Raji (cell line): ENCODE measurements around the gene SLC13A5.

ENCODE experiments used
- POLR2A ChIP-seq: IDR thresholded peaks from 2 replicates; pipeline ENCODE4 v1.6.1; 2011; ENCODE audit warnings: low read depth, low read length, control low read depth; ENCODE audit not compliant: insufficient read depth

Gene SLC13A5

GRCh38 chr17:6660101-6660500 is 53.1 kb downstream of the SLC13A5 start:
- TF ChIP-seq POLR2A, result no peak

DNA sequence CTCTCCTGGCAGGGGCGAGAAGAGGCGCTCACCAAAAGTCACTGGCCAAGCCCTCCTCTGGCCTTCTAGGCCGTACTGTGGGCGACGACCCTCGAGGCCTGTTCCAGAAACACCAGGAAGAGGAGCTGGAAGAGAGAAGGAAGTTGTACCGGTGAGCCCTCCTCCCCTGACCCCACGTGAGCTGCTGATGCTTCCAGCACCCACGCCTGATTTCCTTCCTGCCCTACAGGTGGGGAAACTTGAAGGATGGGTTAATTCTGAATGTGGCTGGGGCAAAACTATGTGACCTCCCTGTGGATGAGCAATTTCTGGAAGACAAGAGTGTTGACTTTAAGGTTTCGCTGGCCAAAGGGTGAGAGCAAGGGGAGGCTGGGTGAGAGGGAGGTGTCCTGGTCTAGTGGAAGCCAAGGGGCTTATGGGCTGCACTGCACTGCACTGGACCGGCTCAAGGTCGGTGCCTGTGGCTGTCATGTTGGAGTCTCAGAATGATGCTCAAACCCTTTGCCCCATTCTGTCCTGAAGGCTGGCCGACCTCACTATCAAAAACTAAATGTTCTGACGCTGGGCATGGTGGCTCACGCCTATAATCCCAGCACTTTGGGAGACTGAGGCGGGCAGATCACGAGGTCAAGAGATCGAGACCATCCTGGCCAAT is 55.4 kb downstream of the SLC13A5 start:
- no peak for TF ChIP-seq POLR2A

GRCh38 chr17:6656797-6657632 is 56.2 kb downstream of the SLC13A5 start:
- TF ChIP-seq POLR2A, result peak; percentile 37; the same call in 1 of the 2 replicates

DNA sequence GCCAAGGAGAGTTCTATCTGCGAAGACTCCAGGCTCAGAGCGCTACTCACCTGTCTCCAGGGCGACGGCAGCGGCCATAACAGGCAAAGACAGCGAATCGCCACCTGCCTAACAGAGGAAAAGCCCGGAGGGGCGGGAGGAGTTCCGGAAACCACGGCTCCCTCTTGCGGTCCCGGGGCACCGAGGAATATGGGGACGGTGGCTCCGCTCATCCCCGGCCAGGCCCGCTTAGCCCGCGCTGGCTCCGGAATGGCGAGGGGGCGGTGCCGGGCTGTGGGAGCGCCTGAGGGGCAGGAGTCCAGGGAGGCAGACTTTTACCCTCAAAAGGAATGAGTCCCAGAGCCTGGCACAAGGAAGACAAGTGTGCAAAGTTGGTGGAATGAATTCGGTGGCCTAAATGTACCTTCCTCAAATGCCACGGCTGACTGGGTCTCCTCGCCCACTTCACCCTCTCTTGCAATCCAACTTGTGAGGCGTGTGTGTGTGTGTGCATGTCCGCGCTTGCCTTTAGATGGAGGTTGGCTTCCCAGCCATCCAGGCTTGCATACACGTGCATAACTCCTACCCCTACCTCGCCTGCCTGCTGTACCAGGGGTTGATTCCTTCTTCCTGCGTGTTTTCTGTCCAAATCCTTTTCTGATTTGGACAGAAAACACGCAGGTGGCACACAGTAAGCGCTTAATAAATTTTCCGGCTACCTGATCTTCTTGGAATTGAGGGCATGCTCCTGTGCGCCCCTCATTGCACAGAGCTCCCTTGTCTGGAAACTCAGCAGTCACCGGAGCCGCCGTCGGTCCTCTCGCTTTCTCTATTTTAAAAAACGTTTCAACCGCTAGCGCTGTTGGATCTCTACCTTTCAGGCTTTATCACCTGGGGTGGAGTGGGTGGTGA is 58.1 kb downstream of the SLC13A5 start:
- TF ChIP-seq POLR2A, result no peak

DNA sequence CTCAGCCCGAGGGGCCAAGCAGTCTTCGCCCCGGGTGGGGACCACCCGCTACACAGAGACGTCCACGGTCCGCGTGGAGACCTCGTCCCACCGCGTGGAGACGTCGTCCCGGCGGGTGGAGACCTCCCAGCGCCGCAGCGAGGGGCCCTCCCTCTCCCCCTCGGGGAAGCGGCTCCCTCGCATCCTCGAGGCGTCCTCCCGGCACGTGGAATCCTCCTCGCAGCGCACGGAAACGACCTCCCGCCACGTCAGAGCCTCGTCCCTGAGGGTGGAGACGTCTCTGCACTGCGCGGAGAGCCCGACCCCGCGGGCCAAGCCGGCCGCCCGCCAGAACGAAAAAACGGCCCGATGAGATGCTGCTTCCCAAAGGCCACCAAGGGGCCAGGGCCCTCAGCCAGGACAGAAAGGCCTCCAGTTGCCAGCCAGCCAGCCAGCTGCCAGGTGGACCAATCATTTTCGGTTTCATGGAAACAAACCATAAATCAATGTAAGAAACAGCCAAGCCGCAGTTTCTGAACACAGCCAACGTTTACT is 61.2 kb downstream of the SLC13A5 start:
- TF ChIP-seq POLR2A, result no peak

DNA sequence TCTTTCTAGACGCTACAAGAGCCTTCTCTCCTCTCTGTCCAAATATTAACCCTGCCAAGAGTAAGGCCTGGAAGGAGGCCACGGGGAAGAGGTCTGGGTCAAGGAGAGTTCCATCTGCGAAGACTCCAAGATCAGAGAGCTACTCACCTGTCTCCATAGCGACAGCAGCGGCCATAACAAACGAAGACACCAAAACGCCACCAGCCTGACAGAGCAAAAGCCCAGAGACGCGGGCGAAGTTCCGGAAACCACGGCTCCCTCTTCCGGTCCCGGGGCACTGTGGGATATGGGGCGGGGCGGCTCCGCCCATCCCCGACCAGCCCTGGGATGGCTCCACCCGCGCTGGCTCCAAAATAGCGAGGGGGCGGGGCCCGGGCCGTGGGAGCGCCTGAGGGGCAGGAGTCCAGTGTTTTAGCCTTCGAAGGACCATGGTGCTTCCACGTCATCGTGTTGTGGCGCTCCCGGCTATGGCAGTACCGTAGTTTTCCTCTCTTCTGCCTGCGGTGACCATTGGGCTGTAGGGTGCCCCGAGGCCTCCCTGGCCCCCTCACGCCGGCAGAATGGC is 61.7 kb downstream of the SLC13A5 start, which contains the start of the genes C17orf100 and MED31:
Gene C17orf100, plus strand, starts transcription at position 409 of the 565 bp plus-strand sequence. Its CDS starts 152 bp downstream, at position 561.
Gene MED31, minus strand, starts transcription at position 252 of the 565 bp plus-strand sequence. Its CDS starts 77 bp downstream, at position 175.
- TF ChIP-seq POLR2A, result peak; percentile 86

DNA sequence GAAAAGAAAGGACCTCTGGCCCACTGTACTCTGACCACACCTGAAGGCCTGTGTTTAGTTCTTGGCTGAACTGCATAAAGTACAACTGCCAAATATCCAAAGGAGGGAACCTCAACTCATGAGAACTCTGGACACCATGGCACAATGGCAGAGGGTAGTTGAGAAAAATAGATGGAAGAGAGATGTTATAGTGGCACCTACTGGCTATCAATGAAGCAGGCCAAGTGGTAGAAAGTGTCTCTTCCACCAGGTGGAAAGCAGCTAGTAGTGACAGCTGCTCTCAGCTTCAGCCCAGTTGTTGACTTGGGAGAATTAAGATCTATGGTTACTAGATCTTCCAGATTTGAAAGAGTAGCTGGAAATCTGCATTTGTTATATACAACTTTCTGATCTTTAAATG is 65.0 kb downstream of the SLC13A5 start:
- no peak for TF ChIP-seq POLR2A

DNA sequence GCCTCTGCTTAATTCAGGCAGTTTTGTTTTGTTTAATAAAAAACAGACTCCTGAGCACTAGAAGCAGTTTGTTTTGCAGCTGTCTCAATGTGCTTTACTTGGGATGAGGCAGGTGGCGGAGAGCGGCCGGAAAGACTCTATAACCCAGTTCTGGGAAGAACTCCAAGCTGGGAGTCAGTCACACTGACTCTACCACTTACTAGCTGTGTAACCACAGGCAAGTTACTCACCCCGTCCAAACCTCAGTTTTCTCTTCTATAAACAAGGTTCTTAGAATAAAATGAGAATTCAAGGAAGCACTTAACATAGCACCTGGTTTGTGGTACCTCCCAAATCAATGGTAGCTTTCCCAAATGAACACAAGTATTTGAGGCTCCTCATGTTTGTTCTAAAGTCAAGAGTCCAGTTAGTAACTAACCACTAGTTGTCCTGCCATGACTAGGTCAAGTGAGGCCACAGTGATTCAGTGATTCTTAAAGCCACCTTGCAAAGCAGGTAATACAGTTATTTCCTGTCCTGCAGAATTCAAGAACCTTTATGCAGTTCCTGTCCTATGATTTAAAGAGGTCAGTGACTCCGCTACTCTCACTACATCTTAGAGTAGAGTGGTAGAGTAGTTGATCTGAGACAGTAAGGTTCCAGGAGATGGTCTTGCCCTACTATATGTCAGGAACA is 69.6 kb downstream of the SLC13A5 start:
- no peak for TF ChIP-seq POLR2A

- no peak for TF ChIP-seq POLR2A
Observed at GRCh38 chr17:6642592-6642991, 70.6 kb downstream of the SLC13A5 start.

- TF ChIP-seq POLR2A, result no peak
Observed at GRCh38 chr17:6641247-6641863, 71.8 kb downstream of the SLC13A5 start.

- peak; percentile 96 for TF ChIP-seq POLR2A
Observed at GRCh38 chr17:6640536-6641246, 72.5 kb downstream of the SLC13A5 start, which contains the start of the genes KIAA0753 and TXNDC17. KIAA0753 (minus strand) TSS chr17:6640711; CDS start chr17:6635103, 5,608 bp downstream. TXNDC17 (plus strand) TSS chr17:6641060; CDS start chr17:6641083, 23 bp downstream.

- TF ChIP-seq POLR2A, result 0 out of 2 replicates have a peak, but pooled peaks have one; percentile 12
Observed at GRCh38 chr17:6639586-6640535, 73.3 kb downstream of the SLC13A5 start.
